ENCODE measurements around the gene PCDHB15. TPM values are rescaled to one million over a fixed set of nuclear protein-coding genes. Genes with fewer than 3 reads are reported as not detected.
"Not testable (repeated sequence)": the region's sequence is repeated elsewhere in the genome, so short reads cannot be mapped to it uniquely, and the experiment has no call there.

PCDHB15 gene
- total RNA-seq, 1 experiment from 2014 or later = 0.07 TPM

DNA sequence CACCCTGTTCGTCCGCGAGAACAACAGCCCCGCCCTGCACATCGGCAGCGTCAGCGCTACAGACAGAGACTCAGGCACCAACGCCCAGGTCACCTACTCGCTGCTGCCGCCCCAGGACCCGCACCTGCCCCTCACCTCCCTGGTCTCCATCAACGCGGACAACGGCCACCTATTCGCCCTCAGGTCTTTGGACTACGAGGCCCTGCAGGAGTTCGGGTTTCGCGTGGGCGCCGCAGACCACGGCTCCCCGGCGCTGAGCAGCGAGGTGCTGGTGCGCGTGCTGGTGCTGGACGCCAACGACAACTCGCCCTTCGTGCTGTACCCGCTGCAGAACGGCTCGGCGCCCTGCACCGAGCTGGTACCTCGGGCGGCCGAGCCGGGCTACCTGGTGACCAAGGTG is 9.3 kb upstream of the PCDHB15 start:
- H3K36me3 ChIP-seq, DNase-seq, H3K4me3 ChIP-seq, H3K27me3 ChIP-seq: not testable (repeated sequence)
- peaks cover 30% of the 10 kb centered on the region for H3K9me3 ChIP-seq

- H3K4me3 ChIP-seq = no peak overlapping the region
- H3K27me3 ChIP-seq = no peaks in the 10 kb centered on the region
- peaks cover 30% of the 10 kb centered on the region for H3K9me3 ChIP-seq
- no peaks in the 10 kb centered on the region for H3K36me3 ChIP-seq
- no peak for DNase-seq
Observed at GRCh38 chr5:141236516-141237313, 8.5 kb upstream of the PCDHB15 start.

DNA sequence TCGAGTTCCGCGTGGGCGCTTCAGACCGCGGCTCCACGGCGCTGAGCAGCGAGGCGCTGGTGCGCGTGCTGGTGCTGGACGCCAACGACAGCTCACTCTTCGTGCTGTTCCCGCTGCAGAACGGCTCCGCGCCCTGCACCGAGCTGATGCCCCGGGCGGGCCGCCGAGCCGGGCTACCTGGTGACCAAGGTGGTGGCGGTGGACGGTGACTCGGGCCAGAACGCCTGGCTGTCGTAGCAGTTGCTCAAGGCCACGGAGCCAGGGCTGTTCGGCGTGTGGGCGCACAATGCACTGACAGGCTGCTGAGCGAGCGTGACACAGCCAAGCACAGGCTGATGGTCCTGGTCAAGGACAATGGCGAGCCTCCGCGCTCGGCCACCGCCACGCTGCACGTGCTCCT is 3.7 kb upstream of the PCDHB15 start:
- H3K4me3 ChIP-seq = no peak overlapping the region
- no peaks in the 10 kb centered on the region for H3K27me3 ChIP-seq
- no peaks in the 10 kb centered on the region for H3K36me3 ChIP-seq
- DNase-seq = no peak
- H3K9me3 ChIP-seq = peaks cover 24% of the 10 kb centered on the region

- H3K4me3 ChIP-seq, H3K36me3 ChIP-seq, H3K9me3 ChIP-seq, H3K27me3 ChIP-seq, DNase-seq: not testable (repeated sequence)
Observed at GRCh38 chr5:141246971-141247370, 1.8 kb downstream of the PCDHB15 start.

GRCh38 chr5:141247434-141247833 is 2.2 kb downstream of the PCDHB15 start:
- H3K4me3 ChIP-seq, H3K9me3 ChIP-seq, H3K36me3 ChIP-seq, DNase-seq, H3K27me3 ChIP-seq: not testable (repeated sequence)

DNA sequence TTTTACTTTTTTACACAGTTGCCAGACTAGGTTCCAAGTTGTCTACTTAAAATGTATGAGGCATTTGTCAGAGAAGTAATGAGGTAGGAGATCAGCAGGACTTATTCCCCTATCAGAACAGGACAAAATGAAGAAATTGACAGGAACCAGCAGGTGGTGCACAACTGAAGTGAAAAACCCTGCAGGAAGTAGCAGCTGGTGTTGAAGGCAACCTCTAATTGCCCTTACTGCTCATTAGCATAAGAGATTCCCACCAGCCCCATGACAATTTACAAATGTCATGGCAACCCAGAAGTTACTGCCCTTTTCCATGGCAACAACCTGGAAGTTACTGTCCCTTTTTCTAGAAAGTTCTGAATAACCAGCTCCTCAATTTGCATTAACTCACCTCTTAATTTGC is 5.4 kb downstream of the PCDHB15 start:
- Histone ChIP-seq H3K27me3 (no peaks in the 10 kb centered on the region), H3K9me3 (peaks cover 14% of the 10 kb centered on the region), H3K4me3 (no peak overlapping the region), H3K36me3 (no peaks in the 10 kb centered on the region)
- DNase-seq = no peak

DNA sequence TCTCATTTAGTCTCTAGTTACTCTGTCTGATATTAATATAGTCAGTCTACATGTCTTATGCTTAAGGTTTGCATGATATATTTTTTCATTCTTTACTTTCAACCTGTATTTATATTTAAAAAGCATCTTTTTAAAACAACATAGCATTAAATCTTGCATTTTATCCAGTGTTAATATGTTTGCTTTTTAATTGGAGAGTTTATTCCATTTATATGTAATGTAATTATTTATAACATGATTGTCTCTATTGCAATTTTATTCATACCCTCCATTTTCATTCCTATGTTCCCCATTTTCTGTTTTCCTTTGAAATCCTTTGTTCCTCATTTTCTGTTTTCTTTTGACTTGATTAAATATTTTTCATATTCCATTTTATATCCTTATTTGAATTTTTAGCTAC is 13.3 kb downstream of the PCDHB15 start:
- H3K27me3 ChIP-seq = no peaks in the 10 kb centered on the region
- H3K36me3 ChIP-seq = no peaks in the 10 kb centered on the region
- peaks cover 71% of the 10 kb centered on the region for H3K9me3 ChIP-seq
- no peak for DNase-seq
- H3K4me3 ChIP-seq = no peak overlapping the region

DNA sequence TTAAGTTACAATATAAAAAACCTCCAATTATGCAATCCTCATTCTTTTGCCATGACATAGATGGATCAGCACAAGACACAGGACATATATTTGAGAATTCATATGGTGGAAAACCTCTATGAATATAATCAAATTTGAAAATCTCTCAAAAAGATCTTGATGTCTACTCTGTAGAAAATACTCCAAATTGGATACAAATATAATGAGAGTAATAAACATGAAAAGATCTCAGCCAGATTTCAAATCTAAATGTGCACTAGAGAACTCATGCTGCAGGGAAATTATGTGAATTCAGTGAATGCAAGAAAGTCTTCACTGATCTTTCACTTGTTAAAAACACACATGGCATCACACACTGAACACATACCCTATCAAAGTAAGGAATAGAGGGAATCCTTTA is 13.8 kb downstream of the PCDHB15 start:
- Histone ChIP-seq H3K36me3 (no peaks in the 10 kb centered on the region), H3K9me3 (peaks cover 72% of the 10 kb centered on the region), H3K4me3 (no peak overlapping the region), H3K27me3 (no peaks in the 10 kb centered on the region)
- no peak for DNase-seq

- Histone ChIP-seq H3K27me3 (no peaks in the 10 kb centered on the region), H3K9me3 (peaks cover 71% of the 10 kb centered on the region), H3K4me3 (no peak overlapping the region), H3K36me3 (no peaks in the 10 kb centered on the region)
- DNase-seq = no peak
Observed at GRCh38 chr5:141260458-141261237, 15.5 kb downstream of the PCDHB15 start.

DNA sequence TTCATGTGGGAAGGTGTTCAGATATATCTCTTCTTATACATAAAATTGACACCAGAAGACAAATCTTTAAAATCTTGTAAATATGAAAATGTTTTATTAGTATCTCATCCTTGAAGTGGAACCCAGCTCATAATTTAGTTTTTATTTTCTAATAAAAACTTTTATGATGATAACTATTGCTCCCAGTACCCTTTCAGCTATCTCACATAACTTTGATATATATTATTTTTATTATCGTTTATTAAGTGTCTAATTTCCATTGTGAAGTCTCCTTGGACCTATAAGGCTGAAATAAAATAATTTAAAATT is 16.0 kb downstream of the PCDHB15 start:
- Histone ChIP-seq H3K36me3 (no peaks in the 10 kb centered on the region), H3K9me3 (peaks cover 67% of the 10 kb centered on the region), H3K27me3 (no peaks in the 10 kb centered on the region), H3K4me3 (no peak overlapping the region)
- no peak for DNase-seq

DNA sequence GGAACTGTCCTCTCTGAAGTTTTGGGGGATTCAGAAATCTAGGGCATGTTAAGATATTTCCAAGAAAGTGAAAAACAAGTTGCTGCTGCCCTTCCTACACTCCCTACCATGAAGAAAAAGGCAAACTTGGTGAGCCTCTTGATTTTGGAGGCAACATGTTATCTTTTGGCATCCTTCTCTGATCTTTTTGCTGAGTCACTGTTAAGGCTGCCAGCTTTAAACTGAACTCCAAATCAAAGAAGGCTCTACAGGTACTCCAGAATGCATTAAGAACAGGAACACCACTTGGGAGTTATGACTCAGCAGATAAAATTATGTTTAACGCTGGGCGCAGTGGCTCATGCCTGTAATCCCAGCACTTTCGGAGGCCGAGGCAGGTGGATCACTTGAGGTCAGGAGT is 24.0 kb downstream of the PCDHB15 start:
- H3K27me3 ChIP-seq = no peaks in the 10 kb centered on the region
- no peak for DNase-seq
- H3K4me3 ChIP-seq = no peak overlapping the region
- H3K9me3 ChIP-seq = peaks cover 15% of the 10 kb centered on the region
- H3K36me3 ChIP-seq = no peaks in the 10 kb centered on the region

GRCh38 chr5:141272906-141273305 is 27.7 kb downstream of the PCDHB15 start:
- no peaks in the 10 kb centered on the region for H3K27me3 ChIP-seq
- no peaks in the 10 kb centered on the region for H3K36me3 ChIP-seq
- peak; percentile 2 for DNase-seq
- H3K4me3 ChIP-seq = no peak overlapping the region
- peaks cover 14% of the 10 kb centered on the region for H3K9me3 ChIP-seq

GRCh38 chr5:141298376-141298775 is 53.2 kb downstream of the PCDHB15 start:
- H3K9me3 ChIP-seq = peaks cover 4% of the 10 kb centered on the region
- no peaks in the 10 kb centered on the region for H3K27me3 ChIP-seq
- no peak overlapping the region for H3K4me3 ChIP-seq
- DNase-seq = no peak
- H3K36me3 ChIP-seq = no peaks in the 10 kb centered on the region

Other genes with a start within 250 kb of the PCDHB15 start
- gene PCDHB1, start 194.0 kb upstream of the PCDHB15 start, total RNA-seq (2014; rRNA removed; shearing (Covaris generic); ENCODE audit: low replicate concordance) = not detected in 2 replicates
- 6.0 and 7.0 TPM in 2 replicates for gene PCDHB2, start 150.8 kb upstream of the PCDHB15 start, total RNA-seq (2014; rRNA removed; shearing (Covaris generic); ENCODE audit: low replicate concordance)
- gene PCDHB3, start 144.9 kb upstream of the PCDHB15 start, total RNA-seq (2014; rRNA removed; shearing (Covaris generic); ENCODE audit: low replicate concordance) = not detected in 2 replicates
- gene PCDHB4, start 123.6 kb upstream of the PCDHB15 start, total RNA-seq (2014; rRNA removed; shearing (Covaris generic); ENCODE audit: low replicate concordance) = not detected in 2 replicates
- 2.3 TPM in 1 of 2 replicates, not detected in the other for gene PCDHB5, start 110.2 kb upstream of the PCDHB15 start, total RNA-seq (2014; rRNA removed; shearing (Covaris generic); ENCODE audit: low replicate concordance)
- 0.10 TPM in 1 of 2 replicates, not detected in the other for gene PCDHB6, start 95.3 kb upstream of the PCDHB15 start, total RNA-seq (2014; rRNA removed; shearing (Covaris generic); ENCODE audit: low replicate concordance)
- gene PCDHB7, start 72.8 kb upstream of the PCDHB15 start, total RNA-seq (2014; rRNA removed; shearing (Covaris generic); ENCODE audit: low replicate concordance) = 0.46 TPM in 1 of 2 replicates, not detected in the other
- gene PCDHB8, start 67.6 kb upstream of the PCDHB15 start, total RNA-seq (2014; rRNA removed; shearing (Covaris generic); ENCODE audit: low replicate concordance) = not detected in 2 replicates
- gene PCDHB16, start 63.0 kb upstream of the PCDHB15 start, total RNA-seq (2014; rRNA removed; shearing (Covaris generic); ENCODE audit: low replicate concordance) = 0.10 and 1.2 TPM in 2 replicates
- 1.9 TPM in 1 of 2 replicates, not detected in the other for gene PCDHB9, start 58.2 kb upstream of the PCDHB15 start, total RNA-seq (2014; rRNA removed; shearing (Covaris generic); ENCODE audit: low replicate concordance)
- gene PCDHB10, start 53.0 kb upstream of the PCDHB15 start, total RNA-seq (2014; rRNA removed; shearing (Covaris generic); ENCODE audit: low replicate concordance) = 0.10 TPM in 1 of 2 replicates, not detected in the other
- gene PCDHB11, start 45.8 kb upstream of the PCDHB15 start, total RNA-seq (2014; rRNA removed; shearing (Covaris generic); ENCODE audit: low replicate concordance) = 1.0 TPM in 1 of 2 replicates, not detected in the other
- 0.16 TPM in 1 of 2 replicates, not detected in the other for gene PCDHB12, start 36.7 kb upstream of the PCDHB15 start, total RNA-seq (2014; rRNA removed; shearing (Covaris generic); ENCODE audit: low replicate concordance)
- 0.40 TPM in 1 of 2 replicates, not detected in the other for gene PCDHB13, start 31.5 kb upstream of the PCDHB15 start, total RNA-seq (2014; rRNA removed; shearing (Covaris generic); ENCODE audit: low replicate concordance)
- gene PCDHB14, start 22.1 kb upstream of the PCDHB15 start, total RNA-seq (2014; rRNA removed; shearing (Covaris generic); ENCODE audit: low replicate concordance) = 0.74 and 3.8 TPM in 2 replicates
- gene SLC25A2, start 58.7 kb downstream of the PCDHB15 start, total RNA-seq (2014; rRNA removed; shearing (Covaris generic); ENCODE audit: low replicate concordance) = not detected in 2 replicates
- 183 and 217 TPM in 2 replicates for gene TAF7, start 75.4 kb downstream of the PCDHB15 start, total RNA-seq (2014; rRNA removed; shearing (Covaris generic); ENCODE audit: low replicate concordance)
- 0.42 and 0.56 TPM in 2 replicates for gene PCDHGA1, start 85.1 kb downstream of the PCDHB15 start, total RNA-seq (2014; rRNA removed; shearing (Covaris generic); ENCODE audit: low replicate concordance)
- not detected in 2 replicates for gene PCDHGA2, start 93.4 kb downstream of the PCDHB15 start, total RNA-seq (2014; rRNA removed; shearing (Covaris generic); ENCODE audit: low replicate concordance)
- gene PCDHGA3, start 98.4 kb downstream of the PCDHB15 start, total RNA-seq (2014; rRNA removed; shearing (Covaris generic); ENCODE audit: low replicate concordance) = not detected in 2 replicates
- 0.59 and 1.3 TPM in 2 replicates for gene PCDHGB1, start 104.7 kb downstream of the PCDHB15 start, total RNA-seq (2014; rRNA removed; shearing (Covaris generic); ENCODE audit: low replicate concordance)
- gene PCDHGA4, start 109.6 kb downstream of the PCDHB15 start, total RNA-seq (2014; rRNA removed; shearing (Covaris generic); ENCODE audit: low replicate concordance) = 0.23 and 0.44 TPM in 2 replicates
- 1.6 and 2.5 TPM in 2 replicates for gene PCDHGB2, start 114.6 kb downstream of the PCDHB15 start, total RNA-seq (2014; rRNA removed; shearing (Covaris generic); ENCODE audit: low replicate concordance)
- not detected in 2 replicates for gene PCDHGA5, start 118.8 kb downstream of the PCDHB15 start, total RNA-seq (2014; rRNA removed; shearing (Covaris generic); ENCODE audit: low replicate concordance)
- gene PCDHGB3, start 124.8 kb downstream of the PCDHB15 start, total RNA-seq (2014; rRNA removed; shearing (Covaris generic); ENCODE audit: low replicate concordance) = 0.81 TPM in 1 of 2 replicates, not detected in the other
- gene PCDHGA6, start 128.5 kb downstream of the PCDHB15 start, total RNA-seq (2014; rRNA removed; shearing (Covaris generic); ENCODE audit: low replicate concordance) = 0.20 and 2.3 TPM in 2 replicates
- gene PCDHGA7, start 137.3 kb downstream of the PCDHB15 start, total RNA-seq (2014; rRNA removed; shearing (Covaris generic); ENCODE audit: low replicate concordance) = 0.07 and 0.67 TPM in 2 replicates
- gene PCDHGB4, start 142.3 kb downstream of the PCDHB15 start, total RNA-seq (2014; rRNA removed; shearing (Covaris generic); ENCODE audit: low replicate concordance) = 0.17 and 0.26 TPM in 2 replicates
- 0.03 and 0.59 TPM in 2 replicates for gene PCDHGA8, start 147.2 kb downstream of the PCDHB15 start, total RNA-seq (2014; rRNA removed; shearing (Covaris generic); ENCODE audit: low replicate concordance)
- gene PCDHGB5, start 152.6 kb downstream of the PCDHB15 start, total RNA-seq (2014; rRNA removed; shearing (Covaris generic); ENCODE audit: low replicate concordance) = 0.53 TPM in 1 of 2 replicates, not detected in the other
- gene PCDHGA9, start 157.4 kb downstream of the PCDHB15 start, total RNA-seq (2014; rRNA removed; shearing (Covaris generic); ENCODE audit: low replicate concordance) = not detected in 2 replicates
- gene PCDHGB6, start 162.6 kb downstream of the PCDHB15 start, total RNA-seq (2014; rRNA removed; shearing (Covaris generic); ENCODE audit: low replicate concordance) = not detected in 2 replicates
- gene PCDHGA10, start 167.6 kb downstream of the PCDHB15 start, total RNA-seq (2014; rRNA removed; shearing (Covaris generic); ENCODE audit: low replicate concordance) = 1.0 and 1.2 TPM in 2 replicates
- 0.10 TPM in 1 of 2 replicates, not detected in the other for gene PCDHGB7, start 172.3 kb downstream of the PCDHB15 start, total RNA-seq (2014; rRNA removed; shearing (Covaris generic); ENCODE audit: low replicate concordance)
- not detected in 2 replicates for gene PCDHGA11, start 175.7 kb downstream of the PCDHB15 start, total RNA-seq (2014; rRNA removed; shearing (Covaris generic); ENCODE audit: low replicate concordance)
- gene PCDHGA12, start 185.1 kb downstream of the PCDHB15 start, total RNA-seq (2014; rRNA removed; shearing (Covaris generic); ENCODE audit: low replicate concordance) = not detected in 2 replicates
- 42.3 and 49.8 TPM in 2 replicates for gene PCDHGC3, start 230.6 kb downstream of the PCDHB15 start, total RNA-seq (2014; rRNA removed; shearing (Covaris generic); ENCODE audit: low replicate concordance)
- not detected in 2 replicates for gene PCDHGC4, start 239.6 kb downstream of the PCDHB15 start, total RNA-seq (2014; rRNA removed; shearing (Covaris generic); ENCODE audit: low replicate concordance)
- gene PCDHGC5, start 243.7 kb downstream of the PCDHB15 start, total RNA-seq (2014; rRNA removed; shearing (Covaris generic); ENCODE audit: low replicate concordance) = 0.46 TPM in 1 of 2 replicates, not detected in the other